ENCODE data around the gene TCF25.

DNA sequence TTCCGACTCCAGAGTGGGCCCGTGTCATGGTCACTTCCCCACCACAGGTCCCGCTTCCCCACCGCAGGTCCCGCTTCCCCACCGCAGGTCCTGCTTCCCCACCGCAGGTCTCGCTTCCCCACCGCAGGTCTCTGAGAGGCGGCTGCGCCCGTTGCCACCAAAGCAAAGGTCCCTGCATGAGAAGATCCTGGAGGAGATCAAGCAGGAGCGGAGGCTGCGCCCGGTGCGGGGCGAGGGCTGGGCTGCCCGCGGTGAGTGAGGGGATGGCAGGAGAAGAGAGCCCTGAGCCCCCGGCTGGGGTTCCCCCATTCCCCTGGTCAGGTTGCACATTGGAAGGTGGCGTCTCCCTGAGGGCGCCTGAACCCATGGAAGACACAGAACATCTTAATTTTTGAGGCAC lies 17.4 kb upstream of the TCF25 start:
- TF ChIP-seq, protein P1, sequence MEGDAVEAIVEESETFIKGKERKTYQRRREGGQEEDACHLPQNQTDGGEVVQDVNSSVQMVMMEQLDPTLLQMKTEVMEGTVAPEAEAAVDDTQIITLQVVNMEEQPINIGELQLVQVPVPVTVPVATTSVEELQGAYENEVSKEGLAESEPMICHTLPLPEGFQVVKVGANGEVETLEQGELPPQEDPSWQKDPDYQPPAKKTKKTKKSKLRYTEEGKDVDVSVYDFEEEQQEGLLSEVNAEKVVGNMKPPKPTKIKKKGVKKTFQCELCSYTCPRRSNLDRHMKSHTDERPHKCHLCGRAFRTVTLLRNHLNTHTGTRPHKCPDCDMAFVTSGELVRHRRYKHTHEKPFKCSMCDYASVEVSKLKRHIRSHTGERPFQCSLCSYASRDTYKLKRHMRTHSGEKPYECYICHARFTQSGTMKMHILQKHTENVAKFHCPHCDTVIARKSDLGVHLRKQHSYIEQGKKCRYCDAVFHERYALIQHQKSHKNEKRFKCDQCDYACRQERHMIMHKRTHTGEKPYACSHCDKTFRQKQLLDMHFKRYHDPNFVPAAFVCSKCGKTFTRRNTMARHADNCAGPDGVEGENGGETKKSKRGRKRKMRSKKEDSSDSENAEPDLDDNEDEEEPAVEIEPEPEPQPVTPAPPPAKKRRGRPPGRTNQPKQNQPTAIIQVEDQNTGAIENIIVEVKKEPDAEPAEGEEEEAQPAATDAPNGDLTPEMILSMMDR (IDR thresholded peaks at IDR 0.05), result no peak
- no peak for TF ChIP-seq POLR2A (IDR thresholded peaks at IDR 0.05)

Measured in uterus (tissue), 2 donors.